ENCODE data around the gene TTC38.
"Not testable (repeated sequence)": the region's sequence is repeated elsewhere in the genome, so short reads cannot be mapped to it uniquely, and the experiment has no call there.

The TTC38 gene

GRCh38 chr22:46246178-46246577, 21.6 kb upstream of the TTC38 start:
- DNase-seq (ENCODE audit: low read depth): no peak

- DNase-seq (ENCODE audit: low read depth): no peak
These were observed 20.3 kb upstream of the TTC38 start for GRCh38 chr22:46247443-46247975.

GRCh38 chr22:46250035-46250782, 17.6 kb upstream of the TTC38 start, which contains the start of gene CDPF1:
TSS of gene CDPF1 (minus strand) at chr22:46250293. CDS start at chr22:46248284, 2,009 bp downstream.
- DNase-seq (ENCODE audit: low read depth): peak; percentile 90

- no peak for DNase-seq (ENCODE audit: low read depth)
These were observed 17.1 kb upstream of the TTC38 start for GRCh38 chr22:46250783-46251125.

- no peak for DNase-seq (ENCODE audit: low read depth)
These were observed 16.5 kb upstream of the TTC38 start for GRCh38 chr22:46251266-46251665.

- DNase-seq (ENCODE audit: low read depth): no peak
These were observed 15.9 kb upstream of the TTC38 start for GRCh38 chr22:46251816-46252380.

- no peak for DNase-seq (ENCODE audit: low read depth)
These were observed 11.3 kb upstream of the TTC38 start for GRCh38 chr22:46256358-46256958.

- DNase-seq (ENCODE audit: low read depth): no peak
These were observed 8.4 kb upstream of the TTC38 start for GRCh38 chr22:46259374-46259773.

- DNase-seq (ENCODE audit: low read depth): no peak
These were observed 7.8 kb upstream of the TTC38 start for GRCh38 chr22:46260038-46260437.

GRCh38 chr22:46262449-46263215, 5.2 kb upstream of the TTC38 start:
- DNase-seq (ENCODE audit: low read depth): no peak

- no peak for DNase-seq (ENCODE audit: low read depth)
These were observed 4.6 kb upstream of the TTC38 start, which contains the start of gene PKDREJ for GRCh38 chr22:46263216-46263590. TSS of gene PKDREJ (minus strand) at chr22:46263343. CDS start at chr22:46263322, 21 bp downstream.

- not testable (repeated sequence) for DNase-seq (ENCODE audit: low read depth)
These were observed 3.3 kb upstream of the TTC38 start for GRCh38 chr22:46264520-46264919.

- not testable (repeated sequence) for DNase-seq (ENCODE audit: low read depth)
These were observed 2.2 kb upstream of the TTC38 start for GRCh38 chr22:46265627-46266026.

- no peak for DNase-seq (ENCODE audit: low read depth)
These were observed 1.8 kb downstream of the TTC38 start for GRCh38 chr22:46269564-46269963.

GRCh38 chr22:46272196-46272595, 4.4 kb downstream of the TTC38 start:
- DNase-seq (ENCODE audit: low read depth): no peak

- DNase-seq (ENCODE audit: low read depth): no peak
These were observed 5.1 kb downstream of the TTC38 start for GRCh38 chr22:46272762-46273431.

- DNase-seq (ENCODE audit: low read depth): no peak
These were observed 5.8 kb downstream of the TTC38 start for GRCh38 chr22:46273432-46274148.

- DNase-seq (ENCODE audit: low read depth): no peak
These were observed 6.6 kb downstream of the TTC38 start for GRCh38 chr22:46274381-46274780.

GRCh38 chr22:46275455-46276122, 7.8 kb downstream of the TTC38 start:
- DNase-seq (ENCODE audit: low read depth): no peak

GRCh38 chr22:46276563-46276962, 8.8 kb downstream of the TTC38 start:
- no peak for DNase-seq (ENCODE audit: low read depth)
